Activated T-helper 17 cell treated with anti-CD3 and anti-CD28 coated beads, Interleukin-2, amount 50 U/mL, for 72 hours (primary cell): ENCODE results near the gene LYPD6B. TPM values are rescaled to one million over a fixed set of nuclear protein-coding genes. Genes with fewer than 3 reads are reported as not detected.

ENCODE experiments used
- ATAC-seq: fragments of 150-1000 bp; cut with Tn5 transposase; replicated peaks from 2 replicates; pipeline ENCODE4 v1.10.0; 2021; ENCODE audit warnings: mild to moderate bottlenecking, moderate library complexity
- H3K27ac Mint-ChIP-seq: one replicate; pipeline ENCODE4 v1.8.0; 2022; ENCODE audit warnings: mixed read lengths
- H3K27me3 Mint-ChIP-seq: one replicate; pipeline ENCODE4 v1.8.0; 2022; ENCODE audit warnings: mixed read lengths
- H3K36me3 Mint-ChIP-seq: one replicate; pipeline ENCODE4 v1.8.0; 2022; ENCODE audit warnings: low read depth, mild to moderate bottlenecking, mixed read lengths
- H3K4me1 Mint-ChIP-seq: one replicate; pipeline ENCODE4 v1.8.0; 2022; ENCODE audit warnings: mixed read lengths
- H3K4me3 Mint-ChIP-seq: one replicate; pipeline ENCODE4 v1.8.0; 2022; ENCODE audit warnings: mild to moderate bottlenecking, mixed read lengths
- H3K9me3 Mint-ChIP-seq: one replicate; pipeline ENCODE4 v1.8.0; 2022; ENCODE audit warnings: mixed read lengths
- total RNA-seq, 2 donors: library from RNA; stranded (reverse); gene quantifications; one replicate each; pipeline ENCODE4 v1.2.3, GENCODE V29; 2022

The LYPD6B gene
- total RNA-seq, 2 donors from 2014 or later = not detected

DNA sequence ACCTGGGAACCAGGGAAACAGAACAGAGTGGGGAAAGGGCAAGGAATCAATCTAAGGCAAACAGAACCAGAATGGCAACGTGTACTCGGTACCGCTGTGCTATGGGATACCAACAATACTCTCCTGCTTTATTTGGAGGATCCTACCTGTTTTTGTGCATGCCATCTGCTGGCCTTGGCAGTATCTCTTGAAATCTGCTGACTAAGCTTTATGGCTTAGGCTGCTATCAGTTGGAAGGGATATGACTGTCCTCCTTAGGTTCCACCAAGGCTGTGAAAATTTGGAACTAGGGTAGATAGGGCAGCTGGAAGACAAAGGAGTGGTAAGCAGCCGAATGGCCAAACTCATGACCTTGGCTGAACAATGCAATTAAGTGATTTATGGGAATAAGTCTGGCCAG lies 220.6 kb downstream of the LYPD6B start:
- H3K36me3 Mint-ChIP-seq = no peaks in the 10 kb centered on the region
- H3K9me3 Mint-ChIP-seq = peaks cover 1% of the 10 kb centered on the region
- H3K4me3 Mint-ChIP-seq = no peak overlapping the region
- peaks cover 18% of the 10 kb centered on the region for H3K27me3 Mint-ChIP-seq
- H3K4me1 Mint-ChIP-seq = no peaks in the 10 kb centered on the region
- no peak overlapping the region for H3K27ac Mint-ChIP-seq
- no peak for ATAC-seq

DNA sequence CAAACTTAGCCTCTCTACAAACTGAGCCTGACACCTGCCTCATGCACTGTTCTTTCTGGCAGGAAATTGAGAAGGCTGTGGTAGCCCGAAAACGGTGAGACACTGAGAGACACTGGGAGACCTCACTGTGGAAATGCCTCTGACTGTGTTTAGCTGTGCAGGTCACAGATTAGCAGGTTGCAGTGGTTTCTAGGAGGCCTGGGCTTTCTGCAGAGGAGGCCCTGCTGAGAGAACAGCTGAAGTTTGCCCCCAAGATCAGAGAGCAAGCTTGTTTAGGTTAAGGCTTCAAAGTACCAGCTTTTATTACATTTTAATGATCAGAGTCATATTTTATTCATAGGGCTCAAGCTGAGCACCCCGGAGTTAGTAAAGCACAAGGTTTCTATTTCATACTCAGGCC lies 223.2 kb downstream of the LYPD6B start:
- ATAC-seq = no peak
- Mint-ChIP-seq H3K4me3 (no peak overlapping the region), H3K36me3 (no peaks in the 10 kb centered on the region), H3K4me1 (no peaks in the 10 kb centered on the region), H3K27me3 (peaks cover 30% of the 10 kb centered on the region), H3K27ac (no peak overlapping the region), H3K9me3 (no peaks in the 10 kb centered on the region)

Other genes starting within 250 kb of the LYPD6B start
- gene KIF5C, start 163.5 kb upstream of the LYPD6B start, total RNA-seq = 10 to 100 TPM; 33.1 to 43.8 TPM